T-helper 17 cell (primary cell): ENCODE data around the gene RBPMS2. TPM values are rescaled to one million over a fixed set of nuclear protein-coding genes. Genes with fewer than 3 reads are reported as not detected.
"Not testable (repeated sequence)": the region's sequence is repeated elsewhere in the genome, so short reads cannot be mapped to it uniquely, and the experiment has no call there.

Experiments used
- ATAC-seq: fragments of 150-1000 bp; cut with Tn5 transposase; 2 replicates; pipeline ENCODE4 v1.10.0; 2021; ENCODE audit warnings: mild to moderate bottlenecking, moderate library complexity
- DNase-seq, 3 donors: peaks; one replicate each; pipeline versions ENCODE4 v3.0.0 to v3.0.0-alpha.2; 2020 to 2021
- H3K9me3 ChIP-seq: one replicate; pipeline ENCODE4 v1.7.0; 2013; ENCODE audit warnings: low read length, mild to moderate bottlenecking; ENCODE audit not compliant: control insufficient read depth, poor library complexity, severe bottlenecking
- H3K27ac Mint-ChIP-seq: one replicate; pipeline ENCODE4 v1.8.0; 2022; ENCODE audit warnings: mild to moderate bottlenecking, moderate library complexity, mixed read lengths
- H3K27me3 Mint-ChIP-seq: one replicate; pipeline ENCODE4 v1.8.0; 2022; ENCODE audit warnings: mixed read lengths
- H3K36me3 Mint-ChIP-seq: one replicate; pipeline ENCODE4 v1.8.0; 2022; ENCODE audit warnings: low read depth, mixed read lengths
- H3K4me1 Mint-ChIP-seq: one replicate; pipeline ENCODE4 v1.8.0; 2022; ENCODE audit warnings: mild to moderate bottlenecking, mixed read lengths
- H3K4me3 Mint-ChIP-seq: one replicate; pipeline ENCODE4 v1.8.0; 2022; ENCODE audit warnings: mild to moderate bottlenecking, moderate library complexity, mixed read lengths
- total RNA-seq, 4 donors: library from RNA in 2 of 4; stranded (reverse) in 2 of 4; gene quantifications; one replicate each; pipeline ENCODE4 v1.2.3 and lab custom pipeline; 2022 to 2026

Gene RBPMS2
- total RNA-seq, 2 donors from 2014 or later: 0.52 to 1.1 TPM

DNA sequence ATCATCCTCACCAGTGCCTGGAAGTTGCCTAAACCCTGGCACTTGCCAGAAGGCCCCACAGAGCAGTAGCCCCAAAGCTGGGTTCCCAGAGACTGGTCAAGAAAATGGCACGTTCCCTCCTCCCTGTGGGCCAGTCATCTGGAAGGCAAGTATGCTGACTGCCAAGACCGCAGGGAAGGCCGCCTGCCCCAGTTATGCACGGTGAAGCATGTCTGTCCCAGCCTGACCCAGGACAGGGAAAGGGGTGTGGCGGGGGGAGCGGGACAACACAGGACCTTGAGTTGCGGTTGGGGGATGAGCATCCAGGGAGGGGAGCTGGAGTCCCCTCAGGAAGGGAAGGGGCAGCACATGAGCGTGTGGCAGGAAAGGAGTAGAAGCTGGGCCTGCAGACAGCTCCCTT is 33.0 kb downstream of the RBPMS2 start:
- no peak overlapping the region for H3K4me3 Mint-ChIP-seq
- no peaks in the 10 kb centered on the region for H3K9me3 ChIP-seq
- H3K36me3 Mint-ChIP-seq: no peaks in the 10 kb centered on the region
- no peak for DNase-seq
- no peaks in the 10 kb centered on the region for H3K4me1 Mint-ChIP-seq
- no peak for ATAC-seq
- H3K27ac Mint-ChIP-seq: no peak overlapping the region
- H3K27me3 Mint-ChIP-seq: peaks cover 24% of the 10 kb centered on the region

DNA sequence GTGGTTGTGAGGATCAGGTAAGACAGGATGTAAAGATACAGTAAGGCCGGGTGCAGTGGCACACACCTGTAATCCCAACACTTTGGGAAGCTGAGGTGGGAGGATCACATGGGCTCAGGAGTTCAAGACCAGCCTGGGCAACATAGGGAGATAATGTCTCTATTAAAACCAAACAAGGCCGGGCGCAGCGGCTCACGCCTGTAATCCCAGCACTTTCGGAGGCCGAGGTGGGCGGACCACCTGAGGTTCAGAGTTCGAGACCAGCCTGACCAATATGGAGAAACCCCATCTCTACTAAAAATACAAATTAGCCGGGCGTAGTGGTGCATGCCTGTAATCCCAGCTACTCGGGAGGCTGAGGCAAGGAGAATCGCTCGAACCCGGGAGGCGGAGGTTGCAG is 33.7 kb downstream of the RBPMS2 start:
- ATAC-seq, H3K4me3 Mint-ChIP-seq, H3K9me3 ChIP-seq, DNase-seq, H3K36me3 Mint-ChIP-seq, H3K27ac Mint-ChIP-seq, H3K4me1 Mint-ChIP-seq: not testable (repeated sequence)
- peaks cover 19% of the 10 kb centered on the region for H3K27me3 Mint-ChIP-seq

DNA sequence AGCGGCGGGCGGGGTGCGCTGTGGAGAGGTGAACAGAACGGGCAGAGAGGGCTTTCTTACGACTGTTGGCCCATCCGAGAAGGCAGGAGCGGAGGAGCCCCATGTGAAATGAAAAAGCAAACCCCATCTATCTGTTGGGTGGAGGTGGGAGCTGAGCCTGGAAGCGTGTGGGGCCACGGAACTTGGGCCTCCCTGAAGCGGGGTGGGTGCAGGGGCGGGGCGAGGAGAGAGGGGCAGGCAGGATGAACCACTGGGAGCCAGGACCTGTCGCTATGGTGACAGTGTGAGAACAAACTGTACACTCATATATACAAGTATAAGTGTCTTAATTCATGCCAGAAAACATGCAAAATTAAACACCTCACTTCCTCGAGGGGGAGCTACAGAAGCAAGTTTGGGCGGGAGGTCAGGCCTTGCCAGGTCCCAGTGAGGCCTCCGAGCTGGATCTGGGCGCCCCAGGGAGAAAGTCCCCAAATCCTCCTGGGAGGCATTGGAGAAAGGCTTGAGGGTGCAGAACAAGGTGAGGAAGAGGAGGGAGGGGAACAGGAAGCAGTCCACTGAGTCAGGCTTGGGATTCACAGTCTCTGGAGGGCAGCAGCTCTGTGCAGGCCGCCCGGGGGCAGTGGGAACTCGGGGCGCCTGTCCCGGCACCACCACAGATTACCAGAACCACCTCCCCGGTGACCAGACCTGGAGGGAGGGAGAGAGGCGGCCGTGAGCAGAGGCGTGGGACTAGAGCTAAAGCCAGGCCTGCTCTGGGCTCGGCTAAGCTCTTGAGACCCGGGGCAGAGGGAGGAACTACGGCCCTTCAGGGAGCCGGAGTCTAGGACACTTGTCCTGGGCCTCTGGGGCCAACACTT is 34.8 kb downstream of the RBPMS2 start:
- H3K36me3 Mint-ChIP-seq: no peaks in the 10 kb centered on the region
- H3K4me3 Mint-ChIP-seq: no peak overlapping the region
- no peaks in the 10 kb centered on the region for H3K9me3 ChIP-seq
- H3K4me1 Mint-ChIP-seq: no peaks in the 10 kb centered on the region
- DNase-seq: no peak
- no peak for ATAC-seq
- peaks cover 11% of the 10 kb centered on the region for H3K27me3 Mint-ChIP-seq
- no peak overlapping the region for H3K27ac Mint-ChIP-seq

DNA sequence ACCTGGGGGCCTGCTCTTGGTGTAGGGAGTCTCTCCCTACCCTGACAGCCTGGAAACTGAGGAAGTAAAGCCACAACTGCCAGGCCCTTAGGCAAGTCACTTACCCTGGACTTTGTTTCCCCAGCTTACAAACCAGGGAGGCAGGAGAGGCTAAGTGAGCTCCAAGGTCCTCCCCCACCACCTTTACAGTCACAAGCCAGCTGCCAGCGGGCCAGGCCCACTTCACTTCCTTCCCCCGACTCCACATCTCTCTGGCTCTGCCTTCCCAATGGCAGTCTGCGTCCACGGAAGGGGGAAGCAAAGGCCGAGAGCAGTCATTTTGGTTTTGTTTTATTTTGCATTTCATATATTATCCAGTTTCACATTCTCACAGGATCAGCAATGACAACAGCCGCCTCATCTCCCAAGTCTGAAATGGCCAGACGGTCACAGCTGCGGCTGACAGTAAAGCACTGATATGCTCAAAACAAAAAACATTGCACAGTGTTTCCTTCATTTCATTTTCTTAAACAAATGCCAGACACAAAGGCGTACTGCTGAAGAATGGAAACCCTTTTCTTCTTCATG is 35.7 kb downstream of the RBPMS2 start:
- H3K4me3 Mint-ChIP-seq: no peak overlapping the region
- H3K36me3 Mint-ChIP-seq: no peaks in the 10 kb centered on the region
- ATAC-seq (no peak), DNase-seq (no peak)
- H3K4me1 Mint-ChIP-seq: no peaks in the 10 kb centered on the region
- peaks cover 11% of the 10 kb centered on the region for H3K27me3 Mint-ChIP-seq
- H3K9me3 ChIP-seq: no peaks in the 10 kb centered on the region
- H3K27ac Mint-ChIP-seq: no peak overlapping the region

DNA sequence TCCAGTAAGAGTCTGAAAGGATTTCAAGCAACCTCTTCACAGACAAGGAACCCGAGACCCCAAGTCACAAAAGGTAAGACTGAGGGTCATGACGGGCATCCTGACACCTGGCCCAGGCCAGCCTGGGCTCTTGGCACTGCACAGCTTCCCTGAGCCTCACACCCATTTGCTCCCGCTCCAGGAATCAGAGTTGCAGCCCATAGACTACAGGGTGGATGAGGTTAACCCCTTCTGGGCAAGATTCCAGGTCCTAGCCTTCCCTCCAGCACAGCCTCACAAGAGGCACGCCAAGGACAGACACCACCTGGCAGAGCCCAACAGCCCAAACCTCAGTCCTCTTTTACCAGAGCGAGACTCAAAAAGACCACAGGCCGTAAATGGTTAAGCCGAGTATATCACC is 36.2 kb downstream of the RBPMS2 start:
- no peak for ATAC-seq
- H3K27me3 Mint-ChIP-seq: peaks cover 11% of the 10 kb centered on the region
- H3K4me3 Mint-ChIP-seq: no peak overlapping the region
- H3K27ac Mint-ChIP-seq: no peak overlapping the region
- H3K9me3 ChIP-seq: no peaks in the 10 kb centered on the region
- H3K36me3 Mint-ChIP-seq: no peaks in the 10 kb centered on the region
- no peak for DNase-seq
- no peaks in the 10 kb centered on the region for H3K4me1 Mint-ChIP-seq

DNA sequence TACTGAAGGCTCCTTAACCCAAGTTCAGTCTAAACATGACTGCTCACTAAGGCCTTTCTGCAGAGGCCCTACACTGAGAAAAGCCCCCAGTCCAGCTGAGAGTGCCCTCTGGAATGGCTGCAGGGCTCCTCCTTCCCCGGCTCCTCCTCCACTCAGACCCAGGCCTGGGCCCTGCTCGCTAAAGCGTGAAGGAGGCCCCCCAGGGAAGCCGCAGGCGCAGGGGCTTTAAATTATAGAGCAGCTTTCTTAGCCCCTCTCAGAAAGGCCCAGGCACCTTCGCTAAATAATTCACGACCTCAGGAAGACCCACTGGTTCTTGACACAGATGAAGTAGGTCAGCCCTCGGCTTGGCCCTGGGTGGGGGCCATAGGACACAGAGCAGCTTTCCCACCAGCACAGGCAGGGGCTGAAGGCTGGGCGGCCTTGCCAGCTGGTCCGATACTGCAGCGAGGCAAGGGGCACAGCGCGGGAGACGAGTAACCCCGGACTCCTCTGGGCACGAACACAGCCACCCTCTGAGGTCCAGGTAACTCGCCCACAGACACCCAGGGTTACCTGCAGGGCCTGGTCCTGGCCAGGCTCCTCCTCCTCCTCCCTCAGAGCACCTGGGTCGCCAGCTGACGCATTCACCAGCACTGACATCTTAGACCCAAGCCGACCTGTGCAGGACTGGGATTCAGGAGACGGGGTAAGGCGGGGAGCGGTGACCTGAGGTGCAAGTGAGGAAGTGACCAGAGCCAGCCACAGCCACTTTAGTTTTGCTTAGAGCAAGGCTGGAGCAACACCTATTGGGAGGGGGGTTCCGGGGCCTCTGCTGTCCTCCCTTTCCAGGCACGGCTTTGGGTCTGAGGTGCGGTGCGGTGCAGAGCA is 36.9 kb downstream of the RBPMS2 start:
- H3K27ac Mint-ChIP-seq: no peak overlapping the region
- H3K4me3 Mint-ChIP-seq: peak overlapping the region; percentile 7
- H3K36me3 Mint-ChIP-seq: no peaks in the 10 kb centered on the region
- H3K9me3 ChIP-seq: no peaks in the 10 kb centered on the region
- no peaks in the 10 kb centered on the region for H3K4me1 Mint-ChIP-seq
- ATAC-seq (no peak), DNase-seq (no peak)
- H3K27me3 Mint-ChIP-seq: peaks cover 11% of the 10 kb centered on the region

DNA sequence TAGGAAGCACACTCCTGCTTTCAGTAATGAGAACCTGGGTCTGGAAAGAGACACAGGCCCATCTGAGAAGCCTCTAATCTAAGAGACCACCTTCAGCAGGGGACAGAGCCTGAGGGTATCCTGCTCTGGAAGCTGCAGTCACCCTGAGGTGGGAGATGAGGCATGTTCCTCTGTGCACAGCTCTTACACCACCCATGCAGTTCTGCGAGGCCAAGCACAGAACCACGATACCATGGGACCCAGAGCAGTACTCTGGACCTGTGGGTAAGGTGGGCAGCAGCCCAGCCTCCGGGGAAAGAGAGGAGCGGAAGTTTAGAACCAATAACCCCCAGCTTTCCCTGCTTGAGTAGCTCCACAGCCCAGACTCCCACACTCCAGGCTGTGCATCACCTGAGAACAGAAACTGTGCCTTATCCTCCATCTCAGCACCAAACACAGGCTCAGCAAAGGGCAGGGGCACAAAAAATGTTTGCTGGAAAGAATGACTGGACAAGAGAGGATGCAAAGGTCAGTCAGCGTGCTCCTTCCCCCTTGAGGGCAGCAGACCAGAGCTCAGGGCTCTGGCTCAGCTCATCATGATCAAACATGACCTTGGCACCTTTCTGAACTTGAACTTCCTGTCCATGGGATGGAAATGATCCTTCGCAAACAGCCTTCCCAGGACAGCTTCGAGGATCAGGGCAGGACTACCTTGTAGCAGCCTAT is 43.1 kb downstream of the RBPMS2 start:
- no peaks in the 10 kb centered on the region for H3K9me3 ChIP-seq
- ATAC-seq (no peak), DNase-seq (no peak)
- Mint-ChIP-seq H3K4me3 (no peak overlapping the region), H3K27me3 (peaks cover 14% of the 10 kb centered on the region), H3K4me1 (peaks cover 10% of the 10 kb centered on the region), H3K27ac (no peak overlapping the region), H3K36me3 (peaks cover 3% of the 10 kb centered on the region)

DNA sequence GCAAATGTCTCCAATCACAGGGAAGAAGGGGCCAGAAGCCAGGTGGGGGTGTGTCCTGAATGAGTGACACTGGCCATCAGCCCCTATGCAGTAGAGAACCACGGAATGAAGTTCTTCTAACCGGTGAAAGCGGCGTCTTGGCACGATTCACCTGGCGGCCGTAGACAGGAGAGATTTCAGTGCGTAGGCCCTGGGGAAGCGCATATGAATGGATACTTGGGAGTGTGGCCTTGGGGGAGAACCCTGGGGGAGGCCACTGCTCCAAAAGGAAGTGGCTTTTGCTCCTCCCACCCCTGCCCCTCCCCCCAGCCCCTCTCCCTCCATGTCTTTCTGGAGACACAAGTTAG is 43.6 kb downstream of the RBPMS2 start:
- Mint-ChIP-seq H3K4me1 (peaks cover 10% of the 10 kb centered on the region), H3K36me3 (peaks cover 3% of the 10 kb centered on the region), H3K27ac (no peak overlapping the region), H3K27me3 (peaks cover 14% of the 10 kb centered on the region), H3K4me3 (no peak overlapping the region)
- DNase-seq: no peak
- ATAC-seq: no peak
- no peaks in the 10 kb centered on the region for H3K9me3 ChIP-seq

DNA sequence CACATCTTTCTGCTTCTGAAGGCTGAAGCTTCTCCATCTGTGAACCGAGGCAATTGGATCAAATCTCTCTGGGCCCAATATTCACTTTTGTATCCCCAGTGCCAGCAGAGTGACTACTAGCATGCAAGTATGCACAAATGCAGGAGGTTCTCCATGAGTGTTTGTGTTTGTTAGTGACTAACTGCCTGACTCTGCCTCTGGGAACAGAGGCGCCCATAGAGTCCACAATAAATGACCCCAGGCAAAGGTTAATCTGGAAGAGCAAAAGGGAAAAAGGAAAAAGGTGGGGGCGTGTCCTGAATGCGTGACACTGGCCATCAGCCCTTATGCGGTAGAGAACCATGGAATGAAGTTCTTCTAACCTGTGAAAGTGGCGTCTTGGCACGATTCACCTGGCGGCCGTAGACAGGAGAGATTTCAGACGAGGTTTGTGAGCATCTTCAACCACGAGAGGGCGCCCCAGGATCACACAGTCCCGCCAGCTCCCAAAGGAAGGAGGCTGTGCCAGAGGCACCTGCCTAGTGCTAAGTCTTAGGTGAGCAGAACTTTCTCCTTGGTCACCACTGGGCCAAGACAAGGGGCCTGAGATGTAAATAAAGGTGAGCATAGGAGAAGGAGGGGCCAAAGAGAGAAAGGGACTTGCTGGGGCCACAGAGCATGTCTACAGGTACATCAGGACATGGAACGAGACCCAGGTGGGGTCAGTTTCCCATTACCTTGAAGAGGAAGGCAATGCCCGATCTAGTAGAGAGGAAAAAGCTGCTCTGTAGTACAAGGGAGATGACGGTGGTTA is 44.2 kb downstream of the RBPMS2 start:
- Mint-ChIP-seq H3K4me1 (peaks cover 10% of the 10 kb centered on the region), H3K36me3 (peaks cover 3% of the 10 kb centered on the region), H3K4me3 (no peak overlapping the region), H3K27me3 (peaks cover 15% of the 10 kb centered on the region), H3K27ac (no peak overlapping the region)
- H3K9me3 ChIP-seq: no peaks in the 10 kb centered on the region
- DNase-seq (peak; percentile 73 to 83 (median 76)), ATAC-seq (peak; percentile 82)

DNA sequence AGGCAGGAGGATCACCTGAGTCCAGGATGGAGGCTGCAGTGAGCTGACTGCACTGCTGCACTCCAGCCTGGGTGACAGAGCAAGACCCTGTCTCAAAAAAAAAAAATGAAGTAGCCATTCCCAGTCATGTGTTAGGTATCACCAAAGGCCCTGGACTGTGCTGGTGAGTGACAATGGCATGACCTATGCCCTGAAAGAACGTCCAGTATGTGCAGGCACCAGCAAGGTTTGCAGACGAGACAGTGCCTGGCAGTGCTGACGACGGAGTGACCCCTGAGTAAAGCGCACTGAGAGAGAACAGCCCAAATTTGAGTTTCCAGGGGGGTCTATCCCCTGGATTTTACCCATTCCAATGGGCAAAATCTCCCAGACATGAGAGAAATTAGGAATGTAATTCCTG is 45.2 kb downstream of the RBPMS2 start:
- peaks cover 10% of the 10 kb centered on the region for H3K4me1 Mint-ChIP-seq
- no peak overlapping the region for H3K27ac Mint-ChIP-seq
- peaks cover 3% of the 10 kb centered on the region for H3K36me3 Mint-ChIP-seq
- no peaks in the 10 kb centered on the region for H3K9me3 ChIP-seq
- peaks cover 19% of the 10 kb centered on the region for H3K27me3 Mint-ChIP-seq
- no peak overlapping the region for H3K4me3 Mint-ChIP-seq
- DNase-seq (no peak), ATAC-seq (no peak)

DNA sequence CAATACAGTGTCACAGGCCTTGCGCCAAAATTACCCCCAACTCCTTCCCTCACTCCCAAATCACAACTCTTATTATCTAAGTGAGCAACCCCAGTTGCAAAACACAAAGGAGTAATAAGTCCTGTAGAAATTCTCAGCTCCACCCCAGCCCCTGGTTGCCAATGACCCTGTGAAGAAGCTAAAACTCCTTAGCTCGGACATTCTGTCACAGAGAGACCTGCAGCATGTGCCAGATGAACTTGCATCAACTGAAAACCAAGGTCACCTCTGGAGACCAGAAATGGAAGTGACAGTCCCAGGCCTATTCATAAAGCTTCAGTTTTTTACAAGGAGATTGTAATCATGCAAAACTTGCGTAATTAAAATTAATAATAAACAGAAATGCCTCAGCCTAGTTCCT is 55.2 kb downstream of the RBPMS2 start:
- Mint-ChIP-seq H3K27ac (no peak overlapping the region), H3K36me3 (no peaks in the 10 kb centered on the region), H3K4me1 (peaks cover 5% of the 10 kb centered on the region), H3K27me3 (no peaks in the 10 kb centered on the region), H3K4me3 (no peak overlapping the region)
- no peaks in the 10 kb centered on the region for H3K9me3 ChIP-seq
- DNase-seq: no peak
- ATAC-seq: no peak

DNA sequence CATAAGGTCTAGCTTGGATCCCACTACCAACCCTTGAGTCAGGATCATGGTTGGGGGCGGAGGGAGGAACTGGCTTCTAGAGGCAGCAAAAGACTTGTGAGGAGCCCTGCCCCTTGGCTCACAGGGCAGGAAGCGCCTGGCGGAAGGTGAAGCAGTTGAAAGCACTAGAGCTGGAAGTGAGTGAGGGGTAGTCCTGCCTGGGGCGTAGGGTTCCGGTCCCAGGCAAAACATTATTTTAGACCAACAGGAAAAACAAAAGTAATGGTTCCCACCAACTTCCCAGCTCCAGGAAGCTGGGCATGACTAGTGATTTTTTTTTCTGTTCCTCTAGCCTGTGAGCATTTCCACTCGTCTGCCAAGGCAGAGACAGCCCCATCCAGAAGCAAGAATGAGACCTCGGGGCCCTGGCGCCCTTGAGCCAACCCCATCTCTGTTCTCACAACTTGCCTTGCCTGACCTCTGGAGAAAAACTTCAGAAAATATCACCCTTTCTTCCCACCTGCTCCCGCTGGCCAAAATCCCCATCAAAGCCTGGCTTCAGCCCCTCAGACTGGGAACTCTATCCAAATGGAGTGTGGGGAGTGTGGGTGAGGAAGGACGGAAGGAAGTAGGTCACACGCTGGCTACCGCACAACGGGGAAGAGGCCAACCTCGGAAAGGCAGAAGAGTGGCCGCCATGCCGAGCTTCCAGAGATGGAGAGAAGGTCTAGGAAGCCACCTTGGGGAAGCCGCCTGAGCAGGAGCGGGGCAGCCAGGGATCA is 57.5 kb downstream of the RBPMS2 start:
- no peaks in the 10 kb centered on the region for H3K27me3 Mint-ChIP-seq
- no peak for ATAC-seq
- H3K4me3 Mint-ChIP-seq: peak overlapping the region; percentile 5
- no peak overlapping the region for H3K27ac Mint-ChIP-seq
- H3K4me1 Mint-ChIP-seq: peaks cover 5% of the 10 kb centered on the region
- DNase-seq: no peak
- H3K36me3 Mint-ChIP-seq: no peaks in the 10 kb centered on the region
- no peaks in the 10 kb centered on the region for H3K9me3 ChIP-seq
